Panc1 (cell line): ENCODE results near the gene MOXD1.

ENCODE experiments used
- POLR2AphosphoS5 ChIP-seq: IDR thresholded peaks from 2 replicates; pipeline ENCODE4 v1.6.1; 2012; ENCODE audit warnings: mild to moderate bottlenecking, low read depth, low read length, moderate library complexity
- TF ChIP-seq, protein P1 (sequence below): fragments of 450-650 bp; IDR thresholded peaks from 2 replicates; pipeline ENCODE4 v1.5.1; 2017; ENCODE audit warnings: mild to moderate bottlenecking
- TF ChIP-seq, protein P2 (sequence below), 2 experiments: IDR thresholded peaks; 2 replicates each; pipeline ENCODE4 v1.6.1; 2011 to 2012; ENCODE audit warnings: low read depth in 2 of 2, control low read depth in 1 of 2, low read length in 1 of 2, mild to moderate bottlenecking in 1 of 2, moderate library complexity in 1 of 2; ENCODE audit not compliant: insufficient read depth in 1 of 2

DNA sequence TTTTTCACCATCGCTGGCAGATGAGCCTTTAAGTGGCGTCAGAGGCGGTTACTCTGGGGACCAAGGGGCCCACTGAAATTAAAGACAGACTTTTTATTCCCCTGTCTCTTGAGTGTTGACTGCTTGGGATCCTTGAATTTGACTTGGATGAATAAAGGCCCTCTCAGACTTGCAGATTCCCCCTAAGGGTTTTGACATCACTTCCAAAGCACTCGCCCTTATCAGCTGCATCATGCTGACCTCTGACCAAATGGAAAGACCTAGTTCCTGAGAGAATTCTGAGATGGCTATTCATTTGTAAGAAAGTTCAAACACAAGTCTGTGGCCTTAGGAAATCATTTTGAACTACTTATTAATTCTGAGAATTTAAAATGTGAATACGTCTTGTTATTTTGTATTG, 13.5 kb upstream of the MOXD1 start:
- TF ChIP-seq POLR2AphosphoS5: no peak
- TF ChIP-seq, protein P1, sequence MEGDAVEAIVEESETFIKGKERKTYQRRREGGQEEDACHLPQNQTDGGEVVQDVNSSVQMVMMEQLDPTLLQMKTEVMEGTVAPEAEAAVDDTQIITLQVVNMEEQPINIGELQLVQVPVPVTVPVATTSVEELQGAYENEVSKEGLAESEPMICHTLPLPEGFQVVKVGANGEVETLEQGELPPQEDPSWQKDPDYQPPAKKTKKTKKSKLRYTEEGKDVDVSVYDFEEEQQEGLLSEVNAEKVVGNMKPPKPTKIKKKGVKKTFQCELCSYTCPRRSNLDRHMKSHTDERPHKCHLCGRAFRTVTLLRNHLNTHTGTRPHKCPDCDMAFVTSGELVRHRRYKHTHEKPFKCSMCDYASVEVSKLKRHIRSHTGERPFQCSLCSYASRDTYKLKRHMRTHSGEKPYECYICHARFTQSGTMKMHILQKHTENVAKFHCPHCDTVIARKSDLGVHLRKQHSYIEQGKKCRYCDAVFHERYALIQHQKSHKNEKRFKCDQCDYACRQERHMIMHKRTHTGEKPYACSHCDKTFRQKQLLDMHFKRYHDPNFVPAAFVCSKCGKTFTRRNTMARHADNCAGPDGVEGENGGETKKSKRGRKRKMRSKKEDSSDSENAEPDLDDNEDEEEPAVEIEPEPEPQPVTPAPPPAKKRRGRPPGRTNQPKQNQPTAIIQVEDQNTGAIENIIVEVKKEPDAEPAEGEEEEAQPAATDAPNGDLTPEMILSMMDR: no peak
- TF ChIP-seq, protein P2, sequence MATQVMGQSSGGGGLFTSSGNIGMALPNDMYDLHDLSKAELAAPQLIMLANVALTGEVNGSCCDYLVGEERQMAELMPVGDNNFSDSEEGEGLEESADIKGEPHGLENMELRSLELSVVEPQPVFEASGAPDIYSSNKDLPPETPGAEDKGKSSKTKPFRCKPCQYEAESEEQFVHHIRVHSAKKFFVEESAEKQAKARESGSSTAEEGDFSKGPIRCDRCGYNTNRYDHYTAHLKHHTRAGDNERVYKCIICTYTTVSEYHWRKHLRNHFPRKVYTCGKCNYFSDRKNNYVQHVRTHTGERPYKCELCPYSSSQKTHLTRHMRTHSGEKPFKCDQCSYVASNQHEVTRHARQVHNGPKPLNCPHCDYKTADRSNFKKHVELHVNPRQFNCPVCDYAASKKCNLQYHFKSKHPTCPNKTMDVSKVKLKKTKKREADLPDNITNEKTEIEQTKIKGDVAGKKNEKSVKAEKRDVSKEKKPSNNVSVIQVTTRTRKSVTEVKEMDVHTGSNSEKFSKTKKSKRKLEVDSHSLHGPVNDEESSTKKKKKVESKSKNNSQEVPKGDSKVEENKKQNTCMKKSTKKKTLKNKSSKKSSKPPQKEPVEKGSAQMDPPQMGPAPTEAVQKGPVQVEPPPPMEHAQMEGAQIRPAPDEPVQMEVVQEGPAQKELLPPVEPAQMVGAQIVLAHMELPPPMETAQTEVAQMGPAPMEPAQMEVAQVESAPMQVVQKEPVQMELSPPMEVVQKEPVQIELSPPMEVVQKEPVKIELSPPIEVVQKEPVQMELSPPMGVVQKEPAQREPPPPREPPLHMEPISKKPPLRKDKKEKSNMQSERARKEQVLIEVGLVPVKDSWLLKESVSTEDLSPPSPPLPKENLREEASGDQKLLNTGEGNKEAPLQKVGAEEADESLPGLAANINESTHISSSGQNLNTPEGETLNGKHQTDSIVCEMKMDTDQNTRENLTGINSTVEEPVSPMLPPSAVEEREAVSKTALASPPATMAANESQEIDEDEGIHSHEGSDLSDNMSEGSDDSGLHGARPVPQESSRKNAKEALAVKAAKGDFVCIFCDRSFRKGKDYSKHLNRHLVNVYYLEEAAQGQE (IDR thresholded peaks at IDR 0.05; ENCODE audit: insufficient read depth in 1 of 2, low read depth in 2 of 2, low read length in 1 of 2): no peak
